GM18861 (cell line): ENCODE measurements around the gene EIF3A.
A peak's percentile ranks its signal among the peaks of the same experiment; 100 is the strongest.
"Not testable (repeated sequence)": the region's sequence is repeated elsewhere in the genome, so short reads cannot be mapped to it uniquely, and the experiment has no call there.

Source experiments
- ATAC-seq: cut with Tn5 transposase; IDR thresholded peaks from one replicate; pipeline ENCODE4 v1.9.1; 2021; ENCODE audit not compliant: unreplicated experiment

Gene EIF3A, protein sequence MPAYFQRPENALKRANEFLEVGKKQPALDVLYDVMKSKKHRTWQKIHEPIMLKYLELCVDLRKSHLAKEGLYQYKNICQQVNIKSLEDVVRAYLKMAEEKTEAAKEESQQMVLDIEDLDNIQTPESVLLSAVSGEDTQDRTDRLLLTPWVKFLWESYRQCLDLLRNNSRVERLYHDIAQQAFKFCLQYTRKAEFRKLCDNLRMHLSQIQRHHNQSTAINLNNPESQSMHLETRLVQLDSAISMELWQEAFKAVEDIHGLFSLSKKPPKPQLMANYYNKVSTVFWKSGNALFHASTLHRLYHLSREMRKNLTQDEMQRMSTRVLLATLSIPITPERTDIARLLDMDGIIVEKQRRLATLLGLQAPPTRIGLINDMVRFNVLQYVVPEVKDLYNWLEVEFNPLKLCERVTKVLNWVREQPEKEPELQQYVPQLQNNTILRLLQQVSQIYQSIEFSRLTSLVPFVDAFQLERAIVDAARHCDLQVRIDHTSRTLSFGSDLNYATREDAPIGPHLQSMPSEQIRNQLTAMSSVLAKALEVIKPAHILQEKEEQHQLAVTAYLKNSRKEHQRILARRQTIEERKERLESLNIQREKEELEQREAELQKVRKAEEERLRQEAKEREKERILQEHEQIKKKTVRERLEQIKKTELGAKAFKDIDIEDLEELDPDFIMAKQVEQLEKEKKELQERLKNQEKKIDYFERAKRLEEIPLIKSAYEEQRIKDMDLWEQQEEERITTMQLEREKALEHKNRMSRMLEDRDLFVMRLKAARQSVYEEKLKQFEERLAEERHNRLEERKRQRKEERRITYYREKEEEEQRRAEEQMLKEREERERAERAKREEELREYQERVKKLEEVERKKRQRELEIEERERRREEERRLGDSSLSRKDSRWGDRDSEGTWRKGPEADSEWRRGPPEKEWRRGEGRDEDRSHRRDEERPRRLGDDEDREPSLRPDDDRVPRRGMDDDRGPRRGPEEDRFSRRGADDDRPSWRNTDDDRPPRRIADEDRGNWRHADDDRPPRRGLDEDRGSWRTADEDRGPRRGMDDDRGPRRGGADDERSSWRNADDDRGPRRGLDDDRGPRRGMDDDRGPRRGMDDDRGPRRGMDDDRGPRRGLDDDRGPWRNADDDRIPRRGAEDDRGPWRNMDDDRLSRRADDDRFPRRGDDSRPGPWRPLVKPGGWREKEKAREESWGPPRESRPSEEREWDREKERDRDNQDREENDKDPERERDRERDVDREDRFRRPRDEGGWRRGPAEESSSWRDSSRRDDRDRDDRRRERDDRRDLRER (N-terminal part only)

DNA sequence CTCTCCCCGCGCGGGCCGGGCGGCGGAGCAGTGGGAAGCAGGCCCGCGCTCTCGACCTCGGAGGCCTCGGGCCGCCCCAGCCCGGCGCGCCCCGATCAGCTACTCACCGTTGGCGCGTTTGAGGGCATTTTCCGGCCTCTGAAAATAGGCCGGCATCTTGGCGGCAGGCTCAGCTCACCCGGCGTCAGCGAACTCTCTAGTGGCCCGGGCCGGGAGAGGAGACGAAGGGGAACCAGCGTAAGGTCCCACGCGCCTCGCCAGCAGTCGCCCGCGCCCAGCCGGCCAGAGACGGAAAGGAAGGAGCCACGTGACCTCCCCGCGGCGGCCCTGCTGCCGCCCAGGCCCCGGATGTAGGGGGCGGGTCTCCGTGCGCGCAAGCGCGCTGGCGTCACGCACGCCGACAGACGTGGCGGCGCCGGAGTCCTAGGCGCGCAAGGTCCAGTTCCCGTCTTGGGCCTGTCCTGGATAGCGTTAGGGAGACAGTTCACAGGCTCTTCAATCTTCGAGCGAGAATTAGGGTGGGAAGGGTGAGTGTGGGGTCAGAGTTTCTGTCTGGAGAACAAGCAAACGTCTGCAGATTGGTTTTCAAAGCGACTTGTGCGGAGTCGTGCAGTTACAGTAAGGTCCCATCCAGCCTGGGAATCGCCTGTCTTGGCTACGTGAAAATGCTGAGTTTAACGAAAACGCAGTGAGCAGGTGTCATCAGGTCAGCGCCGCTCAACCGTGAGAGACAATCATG, at the start of gene EIF3A:
Gene EIF3A, minus strand, starts transcription at position 297 of the 739 bp plus-strand sequence. Its CDS starts 141 bp downstream, at position 156.
- ATAC-seq = peak; percentile 78

DNA sequence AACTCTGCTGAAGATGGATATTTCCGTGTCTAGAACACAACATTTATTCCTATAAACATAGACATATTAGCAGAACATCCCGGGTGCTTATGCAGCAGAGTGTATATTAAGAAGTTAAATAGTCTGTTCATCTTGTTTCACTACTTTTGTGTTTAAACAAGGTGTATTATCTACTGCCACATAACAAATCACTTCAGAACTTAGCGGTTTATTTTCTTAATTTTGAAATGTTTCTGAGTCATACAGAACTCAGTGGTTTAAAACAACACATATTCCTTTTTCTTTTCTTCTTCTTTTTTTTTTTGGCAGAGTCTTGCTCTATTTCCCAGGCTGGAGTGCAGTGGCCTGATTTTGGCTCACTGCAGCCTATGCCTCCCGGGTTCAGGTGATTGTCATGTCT, 49.1 kb upstream of the EIF3A start:
- ATAC-seq = no peak

- no peak for ATAC-seq
Observed at GRCh38 chr10:119125942-119126341, 45.3 kb upstream of the EIF3A start.

- ATAC-seq = no peak
Observed at GRCh38 chr10:119120875-119121274, 40.3 kb upstream of the EIF3A start.

GRCh38 chr10:119120413-119120867, 39.8 kb upstream of the EIF3A start:
- ATAC-seq = peak; percentile 93

- ATAC-seq = no peak
Observed at GRCh38 chr10:119119400-119119799, 38.8 kb upstream of the EIF3A start.

DNA sequence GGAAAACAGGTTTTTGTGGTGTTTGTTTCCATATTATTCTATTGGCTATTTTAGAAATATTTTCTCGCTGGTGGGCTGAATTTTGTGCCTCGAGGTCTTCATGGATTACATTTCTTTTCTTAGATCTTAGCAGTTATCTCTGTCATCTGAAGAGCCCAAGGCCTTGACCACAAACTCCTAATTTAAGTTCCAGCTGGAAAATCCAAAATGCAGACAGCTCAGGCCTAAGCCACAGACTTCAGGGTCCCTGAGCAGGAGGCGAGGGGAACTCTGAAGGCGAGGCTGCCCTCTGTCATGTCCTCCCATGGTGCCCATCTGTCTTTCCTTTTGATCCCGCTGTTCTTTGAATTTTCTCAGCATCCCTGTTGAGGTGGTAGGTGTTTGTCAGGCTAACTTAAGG, 37.6 kb upstream of the EIF3A start:
- ATAC-seq = no peak

- no peak for ATAC-seq
Observed at GRCh38 chr10:119116326-119116951, 35.8 kb upstream of the EIF3A start.

DNA sequence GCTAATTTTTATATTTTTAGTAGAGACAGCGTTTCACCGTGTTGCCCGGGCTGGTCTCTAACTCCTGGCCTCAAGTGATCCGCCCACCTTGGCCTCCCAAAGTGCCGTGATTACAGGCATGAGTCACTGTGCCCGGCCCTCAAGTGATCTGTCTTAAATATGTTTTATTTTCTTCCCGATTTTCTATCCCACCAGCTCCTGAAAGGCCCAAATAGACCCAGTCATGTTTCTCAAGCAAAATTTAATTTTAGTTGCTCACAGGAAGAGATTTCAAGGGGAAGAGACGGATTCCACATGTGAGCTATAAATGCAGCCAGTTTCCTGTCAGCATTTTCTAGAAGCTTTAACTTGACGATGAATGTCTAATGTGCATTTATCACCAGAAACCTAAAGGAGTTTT, 35.3 kb upstream of the EIF3A start:
- ATAC-seq = no peak

GRCh38 chr10:119113751-119114732, 33.4 kb upstream of the EIF3A start:
- no peak for ATAC-seq

- ATAC-seq = no peak
Observed at GRCh38 chr10:119112056-119112455, 31.4 kb upstream of the EIF3A start.

DNA sequence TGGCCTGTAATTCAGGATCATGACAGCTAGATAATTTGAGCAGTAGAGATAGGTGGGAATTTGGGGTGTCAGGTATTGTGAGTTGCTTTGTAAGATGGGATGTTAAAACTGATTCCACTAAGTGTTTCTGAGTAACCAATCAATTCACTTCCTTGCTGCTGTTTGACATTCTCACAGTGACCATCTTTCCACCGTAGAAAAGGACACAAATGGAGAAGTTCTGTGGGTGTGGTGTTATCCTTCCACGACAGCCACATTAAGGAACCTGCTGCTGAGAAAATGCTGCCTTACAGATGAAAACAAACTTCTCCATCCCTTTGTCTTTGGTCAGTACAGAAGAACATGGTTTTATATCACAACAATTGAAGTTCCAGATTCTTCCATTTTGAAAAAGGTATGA, 27.2 kb upstream of the EIF3A start:
- ATAC-seq = not testable (repeated sequence)

DNA sequence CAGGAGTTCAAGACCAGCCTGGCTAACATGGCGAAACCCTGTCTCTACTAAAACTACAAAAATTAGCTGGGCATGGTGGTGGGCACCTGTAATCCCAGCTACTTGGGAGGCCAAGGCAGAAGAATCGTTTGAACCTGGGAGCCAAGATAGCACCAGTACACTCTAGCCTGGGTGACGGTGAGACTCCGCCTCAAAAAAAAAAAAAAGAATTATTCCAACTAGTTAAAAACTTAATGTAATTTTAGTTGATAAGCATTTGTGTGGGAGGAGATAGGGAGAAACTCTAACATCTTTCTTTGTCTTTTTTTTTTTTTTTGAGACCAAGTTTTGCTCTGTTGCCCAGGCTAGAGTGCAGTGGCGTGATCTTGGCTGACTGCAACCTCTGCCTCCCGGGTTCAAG, 26.5 kb upstream of the EIF3A start:
- ATAC-seq = not testable (repeated sequence)

- ATAC-seq = not testable (repeated sequence)
Observed at GRCh38 chr10:119105899-119106298, 25.3 kb upstream of the EIF3A start.

DNA sequence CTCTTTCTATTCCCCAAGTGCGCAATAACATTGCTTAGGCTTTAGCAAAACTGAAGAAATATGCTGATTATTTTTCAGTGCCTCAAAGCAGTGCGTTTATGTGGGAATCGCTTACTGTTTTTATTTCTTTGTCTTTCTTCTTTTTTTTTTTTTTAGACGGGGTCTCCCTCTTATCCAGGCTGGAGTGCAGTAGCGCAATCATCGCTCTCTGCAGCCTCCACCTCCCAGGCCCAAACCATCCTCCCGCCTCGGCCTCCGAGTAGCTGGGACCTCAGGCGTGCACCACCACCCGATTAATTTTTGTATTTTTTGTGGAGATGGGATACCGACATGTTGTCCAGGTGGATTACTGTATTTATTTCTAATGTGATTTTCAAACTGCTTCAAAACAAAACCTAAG, 24.5 kb upstream of the EIF3A start:
- ATAC-seq = no peak

GRCh38 chr10:119104654-119105015, 24.0 kb upstream of the EIF3A start:
- ATAC-seq = no peak

- ATAC-seq = peak; percentile 43
Observed at GRCh38 chr10:119103903-119104653, 23.5 kb upstream of the EIF3A start, which contains the start of gene DENND10. TSS of gene DENND10 (plus strand) at chr10:119104113. CDS start at chr10:119104143, 30 bp downstream.
